Measurements from ENCODE around the gene AKAP4.

The AKAP4 gene

GRCh38 chrX:50188859-50189600, 11.8 kb downstream of the AKAP4 start:
- no peak for DNase-seq (ENCODE audit: extremely low read depth, insufficient read length)
- no peak overlapping the region for H3K4me3 ChIP-seq (replicated peaks; ENCODE audit: low read depth, low read length)
- no peak for TF ChIP-seq CTCF (IDR thresholded peaks at IDR 0.05; ENCODE audit: insufficient read depth, low read length, poor library complexity, severe bottlenecking)
- H3K36me3 ChIP-seq (ENCODE audit: control insufficient read depth, insufficient read depth, low read length) = no peaks in the 10 kb centered on the region
- no peaks in the 10 kb centered on the region for H3K27me3 ChIP-seq (replicated peaks; ENCODE audit: control insufficient read depth, insufficient read depth, low read length)

GRCh38 chrX:50183891-50184290, 16.9 kb downstream of the AKAP4 start:
- Histone ChIP-seq H3K27me3 (replicated peaks; ENCODE audit: control insufficient read depth, insufficient read depth, low read length) (no peaks in the 10 kb centered on the region), H3K36me3 (ENCODE audit: control insufficient read depth, insufficient read depth, low read length) (no peaks in the 10 kb centered on the region), H3K4me3 (replicated peaks; ENCODE audit: low read depth, low read length) (no peak overlapping the region)
- no peak for DNase-seq (ENCODE audit: extremely low read depth, insufficient read length)
- no peak for TF ChIP-seq CTCF (IDR thresholded peaks at IDR 0.05; ENCODE audit: insufficient read depth, low read length, poor library complexity, severe bottlenecking)

GRCh38 chrX:50180073-50180940, 20.5 kb downstream of the AKAP4 start:
- no peaks in the 10 kb centered on the region for H3K36me3 ChIP-seq (ENCODE audit: control insufficient read depth, insufficient read depth, low read length)
- no peak for DNase-seq (ENCODE audit: extremely low read depth, insufficient read length)
- H3K4me3 ChIP-seq (replicated peaks; ENCODE audit: low read depth, low read length) = no peak overlapping the region
- TF ChIP-seq CTCF (IDR thresholded peaks at IDR 0.05; ENCODE audit: insufficient read depth, low read length, poor library complexity, severe bottlenecking) = no peak
- no peaks in the 10 kb centered on the region for H3K27me3 ChIP-seq (replicated peaks; ENCODE audit: control insufficient read depth, insufficient read depth, low read length)

GRCh38 chrX:50169717-50170116, 31.1 kb downstream of the AKAP4 start:
- TF ChIP-seq CTCF (IDR thresholded peaks at IDR 0.05; ENCODE audit: insufficient read depth, low read length, poor library complexity, severe bottlenecking) = no peak
- no peaks in the 10 kb centered on the region for H3K27me3 ChIP-seq (replicated peaks; ENCODE audit: control insufficient read depth, insufficient read depth, low read length)
- H3K36me3 ChIP-seq (ENCODE audit: control insufficient read depth, insufficient read depth, low read length) = no peaks in the 10 kb centered on the region
- no peak overlapping the region for H3K4me3 ChIP-seq (replicated peaks; ENCODE audit: low read depth, low read length)
- DNase-seq (ENCODE audit: extremely low read depth, insufficient read length) = no peak

GRCh38 chrX:50168241-50168687, 32.5 kb downstream of the AKAP4 start:
- H3K4me3 ChIP-seq (replicated peaks; ENCODE audit: low read depth, low read length) = no peak overlapping the region
- DNase-seq (ENCODE audit: extremely low read depth, insufficient read length) = peak; percentile 6
- H3K36me3 ChIP-seq (ENCODE audit: control insufficient read depth, insufficient read depth, low read length) = no peaks in the 10 kb centered on the region
- H3K27me3 ChIP-seq (replicated peaks; ENCODE audit: control insufficient read depth, insufficient read depth, low read length) = no peaks in the 10 kb centered on the region
- TF ChIP-seq CTCF (IDR thresholded peaks at IDR 0.05; ENCODE audit: insufficient read depth, low read length, poor library complexity, severe bottlenecking) = no peak
